PFSK-1 (cell line): ENCODE data around the gene NRBP1.

Experiments
- POLR2AphosphoS5 ChIP-seq: IDR thresholded peaks from 2 replicates; pipeline ENCODE4 v1.6.1; 2012; ENCODE audit warnings: low read depth, mild to moderate bottlenecking, control low read depth, low read length, moderate library complexity
- TAF1 ChIP-seq: IDR thresholded peaks from 2 replicates; pipeline ENCODE4 v1.6.1; 2012; ENCODE audit warnings: low read length, control low read depth, borderline replicate concordance; ENCODE audit not compliant: insufficient read depth

DNA sequence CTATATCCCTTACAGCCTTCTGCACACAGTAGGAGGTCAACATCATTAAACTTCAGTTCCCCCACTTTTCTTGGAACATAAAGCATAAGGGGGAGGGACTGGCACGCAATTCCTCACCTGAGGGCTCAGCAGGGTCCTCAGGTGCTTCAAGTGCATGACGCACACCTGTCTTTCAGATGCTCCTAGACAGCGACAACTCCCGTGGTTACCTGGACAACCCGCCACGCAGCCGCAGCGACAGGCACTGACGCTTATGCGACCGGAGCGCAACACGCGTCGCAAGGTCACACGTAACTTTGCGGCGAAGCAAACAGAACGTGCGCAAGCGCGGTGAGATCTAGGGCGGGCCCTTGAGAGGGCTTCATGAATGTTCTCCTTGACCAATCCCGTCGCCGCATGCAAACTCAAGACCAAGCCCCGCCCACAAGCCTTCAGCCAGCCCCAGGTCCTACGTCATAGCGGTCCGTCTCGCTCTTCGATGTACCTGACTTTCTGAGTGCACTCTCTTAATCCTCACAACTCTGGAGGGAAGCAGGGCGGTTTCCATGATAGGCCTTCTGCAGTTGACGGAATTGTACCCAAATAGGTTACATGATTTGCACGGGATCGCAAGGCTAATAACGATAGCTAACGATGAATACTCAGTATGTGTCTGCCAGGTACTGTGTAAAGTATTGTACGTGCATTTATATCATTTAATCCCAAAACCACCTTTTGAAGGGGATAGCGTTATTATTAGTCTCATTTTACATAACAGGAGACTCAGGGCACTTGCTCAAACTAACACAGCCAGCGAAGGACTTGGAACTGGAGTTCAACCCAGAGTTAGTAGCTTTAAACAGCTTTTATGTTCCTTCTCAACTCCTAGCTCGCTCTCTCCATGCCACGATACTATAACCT is 61.3 kb downstream of the NRBP1 start, which contains the start of gene IFT172:
- TF ChIP-seq TAF1 (peak; percentile 41; the same call in 1 of the 2 replicates), POLR2AphosphoS5 (peak; percentile 91)
